ENCODE data around the gene LINC00237. TPM values are rescaled to one million over a fixed set of nuclear protein-coding genes. Genes with fewer than 3 reads are reported as not detected.

The LINC00237 gene
- total and polyA plus RNA-seq, 4 donors: not detected

DNA sequence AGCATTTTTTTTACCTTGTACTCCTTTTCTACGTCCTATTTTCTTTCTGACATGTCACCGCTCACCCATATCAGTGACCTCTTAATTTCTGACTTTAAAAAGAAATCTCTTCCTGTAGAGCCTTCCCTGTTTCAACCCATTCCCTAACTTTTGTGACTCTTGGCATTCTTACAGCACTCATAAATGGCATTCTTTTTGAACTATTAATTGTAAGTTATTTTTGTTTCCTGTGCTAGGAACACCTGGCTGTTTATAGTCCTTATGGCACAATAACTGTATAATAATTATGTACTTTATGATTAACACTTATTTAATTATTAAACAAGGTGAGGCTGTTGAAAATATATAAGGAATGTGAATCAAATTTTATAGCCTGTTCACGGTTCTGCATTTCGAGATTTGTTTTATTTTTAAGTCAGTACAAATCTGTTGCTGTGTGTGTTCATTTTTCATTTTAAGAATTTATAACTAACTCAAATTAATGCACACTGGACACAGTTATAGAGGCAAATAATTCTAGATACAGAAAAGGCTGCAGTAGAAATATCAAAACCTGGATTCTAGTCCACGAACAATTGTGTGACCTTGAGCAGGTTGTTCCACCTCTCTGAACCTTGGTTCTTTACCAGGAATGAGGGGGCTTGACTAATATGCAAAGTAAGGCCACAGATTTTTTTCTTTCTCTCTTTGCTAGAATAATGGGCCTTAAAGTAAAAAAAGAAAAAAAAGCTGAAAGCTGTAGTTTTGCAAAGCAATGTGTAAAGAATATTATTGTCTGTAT lies 21.2 kb upstream of the LINC00237 start:
- no peaks in the 10 kb centered on the region for H3K9me3 ChIP-seq (ENCODE audit: control insufficient read depth in 4 of 4, low read length in 3 of 4)
- no peak overlapping the region for H3K4me3 ChIP-seq (ENCODE audit: low read depth in 1 of 3, low read length in 3 of 3)
- H3K27me3 ChIP-seq (ENCODE audit: control insufficient read depth in 4 of 4, insufficient read depth in 4 of 4, low read length in 3 of 4): no peaks in the 10 kb centered on the region
- H3K4me1 ChIP-seq (ENCODE audit: control insufficient read depth in 4 of 4, insufficient read depth in 4 of 4, low read length in 3 of 4): peaks cover 0 to 11% (median 7%) of the 10 kb centered on the region in 4 donors
- DNase-seq (ENCODE audit: low spot score): no peak
- no peaks in the 10 kb centered on the region for H3K36me3 ChIP-seq (ENCODE audit: control insufficient read depth in 4 of 4, insufficient read depth in 3 of 4, low read depth in 1 of 4, low read length in 3 of 4)
- 79% methylated on average over 5 of the region's 5 CpGs for WGBS
- H3K27ac ChIP-seq (ENCODE audit: low read depth in 1 of 2, low read length in 2 of 2): no peak overlapping the region
- H3K9ac ChIP-seq (ENCODE audit: low read depth in 1 of 2, low read length in 2 of 2): no peak overlapping the region
- no peak for TF ChIP-seq RAD21 (IDR thresholded peaks at IDR 0.05)
- no peak for TF ChIP-seq SP1 (IDR thresholded peaks at IDR 0.05)
- TF ChIP-seq NR2F2 (IDR thresholded peaks at IDR 0.05): no peak
- TF ChIP-seq, protein P1, sequence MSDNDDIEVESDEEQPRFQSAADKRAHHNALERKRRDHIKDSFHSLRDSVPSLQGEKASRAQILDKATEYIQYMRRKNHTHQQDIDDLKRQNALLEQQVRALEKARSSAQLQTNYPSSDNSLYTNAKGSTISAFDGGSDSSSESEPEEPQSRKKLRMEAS (IDR thresholded peaks at IDR 0.05): no peak
- TF ChIP-seq TAF1 (conservative IDR thresholded peaks at IDR 0.05): no peak
- TF ChIP-seq, protein P2, sequence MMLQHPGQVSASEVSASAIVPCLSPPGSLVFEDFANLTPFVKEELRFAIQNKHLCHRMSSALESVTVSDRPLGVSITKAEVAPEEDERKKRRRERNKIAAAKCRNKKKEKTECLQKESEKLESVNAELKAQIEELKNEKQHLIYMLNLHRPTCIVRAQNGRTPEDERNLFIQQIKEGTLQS (IDR thresholded peaks at IDR 0.05): no peak
- no peak for TF ChIP-seq JUND (IDR thresholded peaks at IDR 0.05)
- no peak for TF ChIP-seq EGR1 (IDR thresholded peaks at IDR 0.05; ENCODE audit: low read depth in 2 of 2)
- TF ChIP-seq HNF4G (IDR thresholded peaks at IDR 0.05): no peak
- TF ChIP-seq, protein P3, sequence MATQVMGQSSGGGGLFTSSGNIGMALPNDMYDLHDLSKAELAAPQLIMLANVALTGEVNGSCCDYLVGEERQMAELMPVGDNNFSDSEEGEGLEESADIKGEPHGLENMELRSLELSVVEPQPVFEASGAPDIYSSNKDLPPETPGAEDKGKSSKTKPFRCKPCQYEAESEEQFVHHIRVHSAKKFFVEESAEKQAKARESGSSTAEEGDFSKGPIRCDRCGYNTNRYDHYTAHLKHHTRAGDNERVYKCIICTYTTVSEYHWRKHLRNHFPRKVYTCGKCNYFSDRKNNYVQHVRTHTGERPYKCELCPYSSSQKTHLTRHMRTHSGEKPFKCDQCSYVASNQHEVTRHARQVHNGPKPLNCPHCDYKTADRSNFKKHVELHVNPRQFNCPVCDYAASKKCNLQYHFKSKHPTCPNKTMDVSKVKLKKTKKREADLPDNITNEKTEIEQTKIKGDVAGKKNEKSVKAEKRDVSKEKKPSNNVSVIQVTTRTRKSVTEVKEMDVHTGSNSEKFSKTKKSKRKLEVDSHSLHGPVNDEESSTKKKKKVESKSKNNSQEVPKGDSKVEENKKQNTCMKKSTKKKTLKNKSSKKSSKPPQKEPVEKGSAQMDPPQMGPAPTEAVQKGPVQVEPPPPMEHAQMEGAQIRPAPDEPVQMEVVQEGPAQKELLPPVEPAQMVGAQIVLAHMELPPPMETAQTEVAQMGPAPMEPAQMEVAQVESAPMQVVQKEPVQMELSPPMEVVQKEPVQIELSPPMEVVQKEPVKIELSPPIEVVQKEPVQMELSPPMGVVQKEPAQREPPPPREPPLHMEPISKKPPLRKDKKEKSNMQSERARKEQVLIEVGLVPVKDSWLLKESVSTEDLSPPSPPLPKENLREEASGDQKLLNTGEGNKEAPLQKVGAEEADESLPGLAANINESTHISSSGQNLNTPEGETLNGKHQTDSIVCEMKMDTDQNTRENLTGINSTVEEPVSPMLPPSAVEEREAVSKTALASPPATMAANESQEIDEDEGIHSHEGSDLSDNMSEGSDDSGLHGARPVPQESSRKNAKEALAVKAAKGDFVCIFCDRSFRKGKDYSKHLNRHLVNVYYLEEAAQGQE (IDR thresholded peaks at IDR 0.05): no peak
- TF ChIP-seq, protein P4, sequence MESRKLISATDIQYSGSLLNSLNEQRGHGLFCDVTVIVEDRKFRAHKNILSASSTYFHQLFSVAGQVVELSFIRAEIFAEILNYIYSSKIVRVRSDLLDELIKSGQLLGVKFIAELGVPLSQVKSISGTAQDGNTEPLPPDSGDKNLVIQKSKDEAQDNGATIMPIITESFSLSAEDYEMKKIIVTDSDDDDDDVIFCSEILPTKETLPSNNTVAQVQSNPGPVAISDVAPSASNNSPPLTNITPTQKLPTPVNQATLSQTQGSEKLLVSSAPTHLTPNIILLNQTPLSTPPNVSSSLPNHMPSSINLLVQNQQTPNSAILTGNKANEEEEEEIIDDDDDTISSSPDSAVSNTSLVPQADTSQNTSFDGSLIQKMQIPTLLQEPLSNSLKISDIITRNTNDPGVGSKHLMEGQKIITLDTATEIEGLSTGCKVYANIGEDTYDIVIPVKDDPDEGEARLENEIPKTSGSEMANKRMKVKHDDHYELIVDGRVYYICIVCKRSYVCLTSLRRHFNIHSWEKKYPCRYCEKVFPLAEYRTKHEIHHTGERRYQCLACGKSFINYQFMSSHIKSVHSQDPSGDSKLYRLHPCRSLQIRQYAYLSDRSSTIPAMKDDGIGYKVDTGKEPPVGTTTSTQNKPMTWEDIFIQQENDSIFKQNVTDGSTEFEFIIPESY (IDR thresholded peaks at IDR 0.05): no peak

DNA sequence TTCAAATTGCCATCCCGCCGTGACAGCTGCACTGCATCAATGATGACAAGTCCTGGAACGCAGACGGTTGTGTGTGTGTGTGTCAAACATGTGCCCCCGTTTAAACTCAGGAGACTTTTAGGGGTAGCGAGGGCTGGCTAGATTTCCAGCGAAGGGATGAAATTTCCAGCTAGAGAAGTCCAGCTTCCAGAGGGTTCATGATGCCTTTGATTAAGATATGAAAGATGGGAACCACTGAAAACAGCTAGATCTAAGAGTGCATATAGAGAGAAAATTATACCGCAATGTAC lies 20.4 kb upstream of the LINC00237 start:
- TF ChIP-seq SP1 (IDR thresholded peaks at IDR 0.05) (no peak), GABPA (IDR thresholded peaks at IDR 0.05 in 1 of 2, conservative IDR thresholded peaks at IDR 0.05 in 1 of 2) (no peak), JUND (IDR thresholded peaks at IDR 0.05) (no peak), RAD21 (IDR thresholded peaks at IDR 0.05) (no peak), TAF1 (conservative IDR thresholded peaks at IDR 0.05) (no peak), FOXA1 (IDR thresholded peaks at IDR 0.05) (no peak)
- TF ChIP-seq, protein P3 (IDR thresholded peaks at IDR 0.05): no peak
- Histone ChIP-seq H3K27ac (ENCODE audit: low read depth in 1 of 2, low read length in 2 of 2) (peak overlapping the region in 1 of 2 donors; percentile 49), H3K36me3 (ENCODE audit: control insufficient read depth in 4 of 4, insufficient read depth in 3 of 4, low read depth in 1 of 4, low read length in 3 of 4) (no peaks in the 10 kb centered on the region), H3K9me3 (ENCODE audit: control insufficient read depth in 4 of 4, low read length in 3 of 4) (no peaks in the 10 kb centered on the region), H3K4me3 (ENCODE audit: low read depth in 1 of 3, low read length in 3 of 3) (peak overlapping the region; percentile 66 to 85 (median 84)), H3K27me3 (ENCODE audit: control insufficient read depth in 4 of 4, insufficient read depth in 4 of 4, low read length in 3 of 4) (no peaks in the 10 kb centered on the region), H3K9ac (ENCODE audit: low read depth in 1 of 2, low read length in 2 of 2) (peak overlapping the region; percentile 22 to 50), H3K4me1 (ENCODE audit: control insufficient read depth in 4 of 4, insufficient read depth in 4 of 4, low read length in 3 of 4) (peaks cover 0 to 11% (median 7%) of the 10 kb centered on the region in 4 donors)
- WGBS: 12% methylated on average over 8 of the region's 8 CpGs
- DNase-seq (ENCODE audit: low spot score): no peak
